K562 (cell line): Measurements from ENCODE around the gene DNAJC9. TPM values are rescaled to one million over a fixed set of nuclear protein-coding genes. Genes with fewer than 3 reads are reported as not detected.
A peak's percentile ranks its signal among the peaks of the same experiment; 100 is the strongest.

Source experiments
- ATAC-seq: fragments of 200-7000 bp; cut with Tn5 transposase; 3 replicates; pipeline ENCODE4 v1.9.1; 2020; ENCODE audit warnings: moderate library complexity
- BruUV-seq: library from RNA; stranded (reverse); fragments of 400-500 nt; replicated peaks from 2 replicates; lab custom pipeline; 2021; lab: Mats Ljungman, UMichigan
- CTCF ChIA-PET: fragments of 300-600 bp; formaldehyde crosslinking; extraction: SDS; loops from one replicate; lab custom pipeline; 2021; ENCODE audit warnings: low intra/inter-chr PET ratio; lab: Yijun Ruan, JAX
- POLR2A ChIA-PET: fragments of 300-600, 350-650 bp; sonication (Branson Sonifier 250); formaldehyde crosslinking; extraction: SDS; loops from one replicate; lab custom pipeline; 2021; ENCODE audit warnings: antibody characterized with exemption, inconsistent platforms; lab: Yijun Ruan, JAX
- DNase-seq, 4 experiments: peaks; one replicate each; pipeline versions ENCODE4 v3.0.0 to v3.0.0-alpha.2; 2011 to 2018; ENCODE audit warnings: low spot score in 3 of 4, mixed read lengths in 3 of 4; ENCODE audit errors: extremely low read depth in 1 of 4
- FAIRE-seq: peaks from 2 replicates; lab custom pipeline; 2011; peaks lifted over from hg19 to GRCh38; lab: Jason Lieb, UNC
- H2AFZ ChIP-seq: 2 replicates; pipeline ENCODE4 v1.6.0; 2011; ENCODE audit warnings: low read depth, low read length, control low read depth, inconsistent platforms
- H3K27ac ChIP-seq: fragments of 200-600 bp; 3 replicates; pipeline ENCODE4 v1.8.0; 2011; ENCODE audit warnings: low read depth, mild to moderate bottlenecking, control low read depth, inconsistent platforms, low read length, moderate library complexity, mixed read lengths; ENCODE audit errors: extremely low read depth
- H3K27me3 ChIP-seq, 2 experiments: fragments of 300-600 bp in 1 of 2; 2 replicates in 1 of 2; 3 replicates in 1 of 2; pipeline versions ENCODE4 v1.6.0 to v1.8.0; 2011; ENCODE audit warnings: inconsistent platforms in 2 of 2, low read length in 2 of 2, mild to moderate bottlenecking in 1 of 2, mixed read lengths in 1 of 2, moderate library complexity in 1 of 2; ENCODE audit not compliant: control insufficient read depth in 2 of 2, insufficient read depth in 2 of 2
- H3K36me3 ChIP-seq: fragments of 300-600 bp; 3 replicates; pipeline ENCODE4 v1.8.0; 2011; ENCODE audit warnings: mild to moderate bottlenecking, low read length, inconsistent platforms; ENCODE audit not compliant: control insufficient read depth, insufficient read depth
- H3K4me1 ChIP-seq, 2 experiments: fragments of 200-600 bp in 1 of 2; replicated peaks in 1 of 2; 2 replicates in 1 of 2; 3 replicates in 1 of 2; pipeline versions ENCODE4 v1.5.1 to v1.8.0; 2011; ENCODE audit warnings: inconsistent platforms in 2 of 2, low read length in 2 of 2, mild to moderate bottlenecking in 1 of 2, mixed read lengths in 1 of 2, moderate library complexity in 1 of 2; ENCODE audit not compliant: control insufficient read depth in 2 of 2, insufficient read depth in 2 of 2
- H3K4me2 ChIP-seq: 2 replicates; pipeline ENCODE4 v1.6.1; 2011; ENCODE audit warnings: low read length, control low read depth, inconsistent platforms, mixed read lengths; ENCODE audit not compliant: insufficient read depth
- H3K4me3 ChIP-seq: fragments of 200-600 bp; sonication (generic), shearing (Covaris generic); 2 replicates; pipeline ENCODE4 v1.5.1; 2016; ENCODE audit warnings: control low read depth, inconsistent platforms
- H3K79me2 ChIP-seq: fragments of 200-600 bp; 3 replicates; pipeline ENCODE4 v1.8.0; 2011; ENCODE audit warnings: low read length, inconsistent platforms; ENCODE audit not compliant: control insufficient read depth, insufficient read depth
- H3K9ac ChIP-seq, 2 experiments: 2 replicates each; pipeline versions ENCODE4 v1.6.0 to v1.6.1; 2011; ENCODE audit warnings: low read depth in 2 of 2, low read length in 2 of 2, control low read depth in 1 of 2, inconsistent platforms in 1 of 2, mild to moderate bottlenecking in 1 of 2, mixed read lengths in 1 of 2; ENCODE audit not compliant: insufficient read depth in 1 of 2
- H3K9me1 ChIP-seq: one replicate; pipeline ENCODE4 v1.6.0; 2011; ENCODE audit warnings: inconsistent platforms, mild to moderate bottlenecking, low read length, moderate library complexity; ENCODE audit not compliant: control insufficient read depth, insufficient read depth
- H3K9me3 ChIP-seq: replicated peaks from 2 replicates; pipeline ENCODE4 v1.5.1; 2011; ENCODE audit warnings: low read depth, low read length, inconsistent platforms; ENCODE audit not compliant: control insufficient read depth, insufficient read depth
- H4K20me1 ChIP-seq: replicated peaks from 2 replicates; pipeline ENCODE4 v1.6.1; 2011; ENCODE audit warnings: low read length, inconsistent platforms, mixed read lengths; ENCODE audit not compliant: control insufficient read depth, insufficient read depth
- E2F4 ChIP-seq: sonication (generic); formaldehyde crosslinking; IDR thresholded peaks from 2 replicates; pipeline ENCODE4 v1.8.0; 2022; ENCODE audit warnings: mild to moderate bottlenecking, low read depth, missing genetic modification reagents
- ETV6 ChIP-seq, 3 experiments: fragments of 150-350 bp in 1 of 3; sonication (generic) in 1 of 3; formaldehyde crosslinking in 1 of 3; IDR thresholded peaks; 2 replicates each; pipeline versions ENCODE4 v1.6.1 to v1.8.0; 2014 to 2022; ENCODE audit warnings: borderline replicate concordance in 2 of 3, low read depth in 2 of 3, antibody characterized with exemption in 1 of 3, low read length in 1 of 3, mild to moderate bottlenecking in 1 of 3, missing genetic modification reagents in 1 of 3
- FUS ChIP-seq: fragments of 200-400 bp; formaldehyde crosslinking; optimal IDR thresholded peaks from 2 replicates; pipeline ENCODE3; 2017; ENCODE audit warnings: low read depth, low read length
- NR1H2 ChIP-seq: sonication (generic); formaldehyde crosslinking; IDR thresholded peaks from 2 replicates; pipeline ENCODE4 v1.4.0; 2020; ENCODE audit warnings: mild to moderate bottlenecking, missing genetic modification reagents
- PCBP1 ChIP-seq: fragments of 200-400 bp; formaldehyde crosslinking; IDR thresholded peaks from 2 replicates; pipeline ENCODE4 v1.6.1; 2018; ENCODE audit warnings: mild to moderate bottlenecking, low read depth, low read length; ENCODE audit not compliant: poor library complexity, severe bottlenecking
- RCOR1 ChIP-seq, 2 experiments: IDR thresholded peaks; 2 replicates each; pipeline ENCODE4 v1.6.1; 2012; ENCODE audit warnings: low read depth in 2 of 2, low read length in 2 of 2, borderline replicate concordance in 1 of 2, improper control_type of control experiment in 1 of 2
- RFX7 ChIP-seq: fragments of 250-450 bp; sonication (Bioruptor Pico); IDR thresholded peaks from 2 replicates; pipeline ENCODE4 v1.5.1; 2021; ENCODE audit warnings: mild to moderate bottlenecking
- SAP30 ChIP-seq: fragments of 200-600 bp; sonication (generic); IDR thresholded peaks from 2 replicates; pipeline ENCODE4 v1.6.1; 2012; ENCODE audit warnings: borderline replicate concordance, low read depth, mild to moderate bottlenecking, moderate library complexity, low read length, control low read depth, inconsistent platforms; ENCODE audit not compliant: insufficient read depth, poor library complexity, severe bottlenecking
- SREBF2 ChIP-seq: sonication (generic); formaldehyde crosslinking; IDR thresholded peaks from 2 replicates; pipeline ENCODE4 v1.4.0; 2020; ENCODE audit warnings: mild to moderate bottlenecking, missing genetic modification reagents
- TFAP4 ChIP-seq: sonication (generic); formaldehyde crosslinking; IDR thresholded peaks from 2 replicates; pipeline ENCODE4 v1.8.0; 2022; ENCODE audit warnings: missing genetic modification reagents, mild to moderate bottlenecking, moderate library complexity, borderline replicate concordance
- YY1 ChIP-seq, 3 experiments: IDR thresholded peaks; 2 replicates each; pipeline ENCODE4 v1.6.1; 2011; ENCODE audit warnings: low read length in 2 of 3, mild to moderate bottlenecking in 2 of 3, moderate library complexity in 2 of 3, borderline replicate concordance in 1 of 3, control low read depth in 1 of 3, low read depth in 1 of 3; ENCODE audit not compliant: insufficient read depth in 3 of 3, insufficient replicate concordance in 2 of 3, control insufficient read depth in 1 of 3, insufficient read length in 1 of 3; ENCODE audit errors: extremely low read depth in 1 of 3
- ZNF76 ChIP-seq: fragments of 250-450 bp; sonication (Bioruptor Pico); IDR thresholded peaks from 2 replicates; pipeline ENCODE4 v1.4.0; 2020; ENCODE audit warnings: mild to moderate bottlenecking, moderate library complexity, borderline replicate concordance
- WGBS: fragments of 100-300 bp; shearing (Covaris generic); methylation state at CpG from one replicate; pipeline ENCODE4 v1.1.6; 2016; ENCODE audit warnings: low coverage, mixed read lengths; ENCODE audit not compliant: insufficient coverage; ENCODE audit errors: missing lambda C conversion rate; 5-methylcytosine and 5-hydroxymethylcytosine counted together
- in situ Hi-C: fragments of 300-500 bp; cut with MboI; formaldehyde crosslinking; loops from 4 replicates; pipeline ENCODE4 v1.15.0; 2018; ENCODE audit warnings: inconsistent platforms, mixed read lengths
- intact Hi-C: fragments of 100-400 bp; cut with micrococcal nuclease; formaldehyde crosslinking; loops from 2 replicates; pipeline ENCODE4 v1.14.2; 2022
- polyA plus RNA-seq, 8 experiments: library from polyadenylated mRNA; depleted of rRNA in 4 of 8; stranded (reverse) in 5 of 8; unstranded in 3 of 8; fragments of >200 nt; fragmentation: Nextera tagmentation in 2 of 8; fragmentation: Illumina TruSeq in 1 of 8; extraction: Ambion mirVana in 2 of 8; extraction: Trizol in 1 of 8; gene quantifications; 2 replicates each; pipeline versions ENCODE4 v1.2.1 to v1.2.3, GENCODE V29; 2011 to 2014; ENCODE audit warnings: inconsistent platforms in 1 of 8, missing spikeins in 1 of 8
- total RNA-seq, 7 experiments: library from RNA; depleted of rRNA in 6 of 7; stranded (reverse); fragments of >200 nt in 6 of 7; fragmentation: Illumina TruSeq in 2 of 7; extraction: Trizol in 2 of 7; gene quantifications; 2 replicates each; pipeline versions ENCODE4 v1.2.1 to v1.2.3, GENCODE V29; 2011 to 2021; ENCODE audit warnings: low replicate concordance in 1 of 7
- TF ChIP-seq, protein P1 (sequence below): IDR thresholded peaks from 2 replicates; pipeline ENCODE4 v1.6.1; 2012; ENCODE audit warnings: low read depth, low read length, improper control_type of control experiment, borderline replicate concordance
- TF ChIP-seq, protein P2 (sequence below): sonication (generic); IDR thresholded peaks from 2 replicates; pipeline ENCODE4 v1.6.1; 2016

DNAJC9 gene
- total and polyA plus RNA-seq, 9 of the 15 experiments (the other 6 are each of a cell fraction or from before 2014, with no cell fraction given) = 66.7 to 133 (median 102) TPM

DNA sequence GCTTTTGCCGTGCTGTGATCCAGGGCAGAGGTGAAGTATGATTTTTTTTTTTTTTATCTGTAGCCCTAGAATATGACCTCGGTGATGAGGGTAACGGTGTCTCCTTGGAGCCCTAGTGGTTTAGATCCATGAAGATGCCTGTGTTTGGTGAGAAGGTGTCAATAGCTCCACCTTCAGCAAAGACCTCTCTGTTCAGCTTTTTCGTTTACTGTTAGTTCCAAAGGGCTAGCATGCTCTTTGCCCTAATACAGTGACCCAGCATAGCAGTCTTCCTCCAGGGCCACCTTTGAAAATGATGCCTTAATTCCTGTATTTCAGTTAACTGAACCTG is 6.1 kb upstream of the DNAJC9 start:
- CTCF ChIA-PET = interaction anchor here (0.7 kb wide), 1 partner anchor 811 kb away, joined by 6 read pairs; no protein-coding TSS in a partner anchor
- H3K79me2 ChIP-seq = peaks cover 59% of the 10 kb centered on the region
- TF ChIP-seq ZNF76 (CRISPR knock-in tag) (no peak), FUS (no peak), RFX7 (no peak), YY1 (IDR thresholded peaks at IDR 0.05; ENCODE audit: borderline replicate concordance in 1 of 3, control insufficient read depth in 1 of 3, extremely low read depth in 1 of 3, insufficient read depth in 3 of 3, insufficient read length in 1 of 3, insufficient replicate concordance in 2 of 3, low read depth in 1 of 3, low read length in 2 of 3) (peak in 1 of 3 experiments; percentile 26), TFAP4 (CRISPR knock-in tag) (no peak), RCOR1 (IDR thresholded peaks at IDR 0.05; ENCODE audit: borderline replicate concordance in 1 of 2, low read depth in 2 of 2, low read length in 2 of 2) (peak in 1 of 2 experiments; percentile 54; a peak in 2 of 4 replicates), PCBP1 (no peak), NR1H2 (CRISPR knock-in tag) (no peak), ETV6 (IDR thresholded peaks at IDR 0.05; ENCODE audit: borderline replicate concordance in 1 of 2, low read depth in 2 of 2, low read length in 1 of 2) (no peak), ETV6 (CRISPR knock-in tag; IDR thresholded peaks at IDR 0.05; ENCODE audit: borderline replicate concordance) (no peak), E2F4 (CRISPR knock-in tag) (no peak), SAP30 (no peak), SREBF2 (CRISPR knock-in tag) (no peak)
- TF ChIP-seq, protein P1, sequence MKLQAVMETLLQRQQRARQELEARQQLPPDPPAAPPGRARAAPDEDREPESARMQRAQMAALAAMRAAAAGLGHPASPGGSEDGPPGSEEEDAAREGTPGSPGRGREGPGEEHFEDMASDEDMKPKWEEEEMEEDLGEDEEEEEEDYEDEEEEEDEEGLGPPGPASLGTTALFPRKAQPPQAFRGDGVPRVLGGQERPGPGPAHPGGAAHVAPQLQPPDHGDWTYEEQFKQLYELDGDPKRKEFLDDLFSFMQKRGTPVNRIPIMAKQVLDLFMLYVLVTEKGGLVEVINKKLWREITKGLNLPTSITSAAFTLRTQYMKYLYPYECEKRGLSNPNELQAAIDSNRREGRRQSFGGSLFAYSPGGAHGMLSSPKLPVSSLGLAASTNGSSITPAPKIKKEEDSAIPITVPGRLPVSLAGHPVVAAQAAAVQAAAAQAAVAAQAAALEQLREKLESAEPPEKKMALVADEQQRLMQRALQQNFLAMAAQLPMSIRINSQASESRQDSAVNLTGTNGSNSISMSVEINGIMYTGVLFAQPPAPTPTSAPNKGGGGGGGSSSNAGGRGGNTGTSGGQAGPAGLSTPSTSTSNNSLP = no peak
- TF ChIP-seq, protein P2, sequence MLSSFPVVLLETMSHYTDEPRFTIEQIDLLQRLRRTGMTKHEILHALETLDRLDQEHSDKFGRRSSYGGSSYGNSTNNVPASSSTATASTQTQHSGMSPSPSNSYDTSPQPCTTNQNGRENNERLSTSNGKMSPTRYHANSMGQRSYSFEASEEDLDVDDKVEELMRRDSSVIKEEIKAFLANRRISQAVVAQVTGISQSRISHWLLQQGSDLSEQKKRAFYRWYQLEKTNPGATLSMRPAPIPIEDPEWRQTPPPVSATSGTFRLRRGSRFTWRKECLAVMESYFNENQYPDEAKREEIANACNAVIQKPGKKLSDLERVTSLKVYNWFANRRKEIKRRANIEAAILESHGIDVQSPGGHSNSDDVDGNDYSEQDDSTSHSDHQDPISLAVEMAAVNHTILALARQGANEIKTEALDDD = no peak

More for the DNA sequence above, 6.1 kb upstream of the DNAJC9 start:
- DNase-seq (peak in 3 of 4 experiments; percentile 48 to 74 (median 71)), FAIRE-seq (peak; percentile 76), ATAC-seq (peak; percentile 71)
- intact Hi-C loops = loop anchor here (2.0 kb wide), 1 partner anchor 84 kb away; the partner anchor contains the start of genes ECD and FAM149B1
- BruUV-seq = no TSS peak
- 0% methylated on average over 4 of the region's 4 CpGs for WGBS
- H3K9me1 ChIP-seq = no peaks in the 10 kb centered on the region
- POLR2A ChIA-PET = interaction anchor here (0.6 to 4.6 kb wide), 17 partner anchors 8 to 495 kb away, joined by 3 to 26 read pairs (median 4); no protein-coding TSS in a partner anchor
- H3K27me3 ChIP-seq = no peaks in the 10 kb centered on the region
- H3K27ac ChIP-seq = peak overlapping the region; percentile 89
- H2AFZ ChIP-seq = peak overlapping the region; percentile 97
- H4K20me1 ChIP-seq = no peaks in the 10 kb centered on the region
- H3K9ac ChIP-seq = peak overlapping the region; percentile 88 to 96
- peak overlapping the region; percentile 98 for H3K4me2 ChIP-seq
- in situ Hi-C loops = loop anchor here (5.0 kb wide), 2 partner anchors 389 to 624 kb away; partner anchors contain the start of gene MYOZ1
- H3K9me3 ChIP-seq = no peaks in the 10 kb centered on the region
- H3K4me1 ChIP-seq = peaks cover 5 to 23% of the 10 kb centered on the region in 2 experiments; a peak in 4 of 5 replicates
- peak overlapping the region; percentile 59 for H3K4me3 ChIP-seq
- peaks cover 27% of the 10 kb centered on the region for H3K36me3 ChIP-seq
